HUDEP-2 (cell line): ENCODE results near the gene BEX3.

Source experiments
- DNase-seq, 76 experiments: peaks; one replicate each; lab custom pipeline; 2025; ENCODE audit not compliant: unreplicated experiment in 76 of 76; lab: John Stamatoyannopoulos, UW

BEX3 gene

DNA sequence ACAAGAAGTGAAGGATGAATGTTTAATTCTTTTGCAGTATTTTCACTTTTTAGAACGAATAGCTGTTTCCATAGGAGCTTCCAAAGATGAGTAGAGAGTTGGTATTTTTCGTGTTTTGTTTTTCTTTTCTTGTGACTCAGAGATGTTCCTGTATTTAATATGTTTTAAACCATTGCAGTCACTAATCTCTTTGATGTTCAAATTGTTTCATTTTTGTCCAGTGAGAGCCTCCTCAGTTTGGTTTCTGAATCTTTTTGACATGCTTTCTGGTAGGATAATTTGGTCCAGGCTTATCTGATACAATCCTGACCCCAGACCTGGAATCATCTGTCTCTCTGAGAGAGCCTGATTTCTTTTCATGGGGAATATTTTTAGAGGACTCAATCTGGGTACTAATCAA, 41.6 kb downstream of the BEX3 start:
- DNase-seq = no peak

GRCh38 chrX:103418811-103419340, 42.5 kb downstream of the BEX3 start:
- no peak for DNase-seq

- DNase-seq = no peak
These were observed 47.8 kb downstream of the BEX3 start for GRCh38 chrX:103423955-103424638.
